HG02840 (cell line): ENCODE results near the gene ARF5.
"Not testable (repeated sequence)": the region's sequence is repeated elsewhere in the genome, so short reads cannot be mapped to it uniquely, and the experiment has no call there.

Source experiments
- ATAC-seq: cut with Tn5 transposase; IDR thresholded peaks from one replicate; pipeline ENCODE4 v1.9.1; 2021; ENCODE audit warnings: mild to moderate bottlenecking, moderate library complexity, moderate number of reproducible peaks; ENCODE audit not compliant: unreplicated experiment, low FRiP score

ARF5 gene

DNA sequence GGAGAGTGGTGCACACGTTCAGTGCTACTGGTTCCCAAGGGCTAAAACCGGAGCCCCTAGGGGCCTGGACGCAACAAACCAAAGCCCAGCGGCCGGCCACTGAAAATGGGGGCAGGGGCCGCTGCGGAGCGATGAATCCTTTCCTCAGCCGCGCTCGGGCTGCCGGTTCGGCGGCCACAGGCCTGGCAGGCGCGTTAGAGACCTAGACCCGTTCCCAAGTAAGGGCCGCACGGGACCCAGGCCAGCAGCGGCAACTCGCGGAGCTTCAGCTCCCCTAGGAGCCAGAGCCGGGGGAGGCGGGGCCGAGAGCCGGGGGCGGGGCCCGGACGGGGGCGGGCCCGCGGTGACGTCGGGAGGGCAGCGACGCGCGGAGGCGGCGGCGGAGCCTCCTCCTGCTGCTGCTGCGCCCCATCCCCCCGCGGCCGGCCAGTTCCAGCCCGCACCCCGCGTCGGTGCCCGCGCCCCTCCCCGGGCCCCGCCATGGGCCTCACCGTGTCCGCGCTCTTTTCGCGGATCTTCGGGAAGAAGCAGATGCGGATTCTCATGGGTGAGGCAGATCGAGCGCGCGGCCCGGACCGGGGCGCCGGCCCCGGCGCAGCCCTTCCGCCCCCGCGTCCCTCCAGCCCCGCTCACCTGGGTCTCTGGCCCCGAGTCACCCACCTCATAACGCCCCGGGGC lies at the start of gene ARF5:
Gene ARF5 (plus strand): TSS at position 393 of the 678 bp plus-strand sequence. CDS start 88 bp downstream, at position 481.
- peak; percentile 68 for ATAC-seq

DNA sequence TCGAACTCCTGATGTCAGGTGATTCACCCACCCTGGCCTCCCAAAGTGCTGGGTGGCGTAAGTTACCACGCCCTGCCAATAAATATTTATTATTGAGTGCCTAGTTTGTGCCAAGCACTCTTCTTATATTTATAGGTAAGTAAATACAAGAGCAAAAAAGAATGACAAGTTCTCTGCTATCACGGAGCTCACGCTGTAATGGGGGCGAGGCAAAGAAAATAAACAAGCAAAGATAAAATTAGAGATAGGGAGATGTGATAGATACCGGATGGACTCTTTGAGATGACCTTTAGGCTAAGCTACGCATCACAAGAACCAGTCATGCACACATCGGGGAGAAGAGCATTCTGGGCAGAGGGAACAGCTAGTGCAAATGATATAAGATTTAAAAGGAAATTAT lies 49.1 kb upstream of the ARF5 start:
- ATAC-seq = no peak

DNA sequence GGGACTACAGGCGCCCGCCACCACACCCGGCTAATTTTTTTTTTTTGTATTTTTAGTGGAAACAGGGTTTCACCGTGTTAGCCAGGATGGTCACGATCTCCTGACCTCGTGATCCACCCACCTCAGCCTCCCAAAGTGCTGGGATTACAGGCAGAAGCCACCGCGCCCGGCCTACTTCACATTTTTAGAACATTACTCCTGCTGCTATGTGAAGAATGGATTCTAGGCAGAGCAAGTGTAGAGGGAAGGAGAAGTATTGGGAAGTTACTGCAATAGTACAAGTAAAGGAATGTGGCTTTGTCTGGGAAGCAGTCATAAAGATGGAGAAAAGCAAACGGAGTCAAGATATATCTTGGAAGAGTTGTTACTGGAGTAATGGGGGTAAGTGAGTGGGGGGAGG lies 47.8 kb upstream of the ARF5 start:
- not testable (repeated sequence) for ATAC-seq

DNA sequence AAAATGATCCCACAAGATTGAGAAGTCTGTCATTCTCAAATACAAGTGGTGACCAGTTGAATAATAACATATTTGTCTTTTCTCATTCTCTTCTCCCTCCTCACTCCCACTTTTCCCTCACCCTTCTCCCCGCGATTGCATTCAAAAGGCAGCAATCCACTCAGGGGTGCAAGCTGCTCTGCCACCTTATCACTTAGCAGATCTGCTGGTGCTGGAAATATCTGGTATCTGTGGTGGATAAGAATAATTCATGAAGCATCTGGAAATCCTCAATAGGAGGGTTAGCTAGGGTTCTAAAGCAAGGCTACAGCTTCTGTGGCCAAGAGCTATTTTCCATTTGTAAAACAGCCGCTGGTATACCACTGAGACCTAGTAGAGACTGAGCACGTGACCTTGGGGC lies 46.7 kb upstream of the ARF5 start:
- ATAC-seq = no peak

DNA sequence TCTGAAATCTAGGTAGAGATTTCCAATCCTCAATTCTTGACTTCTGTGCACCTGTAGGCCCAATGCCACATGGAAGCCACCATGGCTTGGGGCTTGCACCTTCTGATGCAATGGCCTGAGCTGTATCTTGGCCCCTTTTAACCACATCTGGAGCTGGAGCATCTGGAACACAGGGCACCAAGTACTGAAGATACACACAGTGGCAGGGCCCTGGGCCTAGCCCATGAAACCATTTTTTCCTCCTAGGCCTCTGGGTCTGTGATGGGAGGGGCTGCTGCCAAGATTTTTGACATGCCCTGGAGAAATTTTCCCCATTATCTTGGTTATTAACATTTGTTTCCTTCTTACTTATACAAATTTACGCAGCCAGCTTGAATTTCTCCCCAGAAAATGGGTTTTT lies 41.9 kb upstream of the ARF5 start:
- ATAC-seq = no peak

DNA sequence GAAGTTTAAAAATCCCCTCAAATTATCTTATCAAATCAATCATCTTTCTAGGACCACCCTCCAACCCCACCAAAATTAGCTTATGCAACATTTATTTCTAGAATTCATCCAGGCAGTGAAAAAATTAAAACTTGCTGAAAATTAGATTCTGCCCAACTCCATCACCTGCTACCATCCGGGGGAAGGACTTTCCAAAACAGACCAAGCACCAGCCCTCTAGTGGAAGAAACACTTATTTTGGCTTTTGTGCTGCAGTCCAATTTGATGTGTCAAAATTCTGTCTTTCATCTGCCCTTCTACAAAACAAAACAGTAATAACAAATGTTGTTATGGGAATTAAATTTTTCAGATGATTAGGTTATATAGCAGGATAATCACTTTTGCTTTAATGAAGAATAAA lies 38.0 kb upstream of the ARF5 start:
- ATAC-seq = no peak

DNA sequence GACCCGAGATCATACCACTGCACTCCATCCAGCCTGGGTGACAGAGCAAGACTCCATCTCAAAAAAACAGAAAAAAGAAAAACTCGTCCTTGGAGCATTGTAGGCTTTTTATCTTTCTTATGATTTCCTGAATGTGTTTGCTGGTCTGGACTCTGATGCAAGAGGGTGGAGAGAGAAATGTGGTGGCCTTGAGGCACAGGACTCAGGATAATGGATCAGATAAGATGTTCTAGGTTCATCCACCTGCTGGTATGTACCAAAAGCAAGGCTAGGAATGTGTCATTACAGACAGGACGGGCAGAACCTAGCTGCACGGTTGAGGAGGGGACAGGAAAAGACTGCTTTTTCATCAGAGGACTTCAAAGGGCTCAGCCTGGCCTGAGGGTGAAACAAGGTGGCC lies 36.3 kb upstream of the ARF5 start:
- no peak for ATAC-seq

DNA sequence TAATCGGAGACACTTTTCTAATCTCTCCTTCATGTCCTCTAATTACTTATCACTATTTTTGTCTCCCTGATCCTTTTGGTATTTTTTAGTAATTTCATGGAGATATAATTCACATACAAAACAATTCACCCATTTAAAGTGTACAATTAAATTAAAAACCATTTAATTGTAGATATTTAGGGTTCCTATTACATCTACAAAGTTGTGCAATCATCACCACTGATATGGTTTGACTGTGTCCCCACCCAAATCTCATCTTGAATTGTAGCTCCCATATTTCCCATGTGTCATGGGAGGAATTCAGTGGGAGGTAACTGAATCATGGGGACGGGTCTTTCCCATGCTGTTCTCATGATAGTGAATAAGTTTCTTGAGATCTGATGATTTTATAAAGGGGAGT lies 31.8 kb upstream of the ARF5 start:
- no peak for ATAC-seq

DNA sequence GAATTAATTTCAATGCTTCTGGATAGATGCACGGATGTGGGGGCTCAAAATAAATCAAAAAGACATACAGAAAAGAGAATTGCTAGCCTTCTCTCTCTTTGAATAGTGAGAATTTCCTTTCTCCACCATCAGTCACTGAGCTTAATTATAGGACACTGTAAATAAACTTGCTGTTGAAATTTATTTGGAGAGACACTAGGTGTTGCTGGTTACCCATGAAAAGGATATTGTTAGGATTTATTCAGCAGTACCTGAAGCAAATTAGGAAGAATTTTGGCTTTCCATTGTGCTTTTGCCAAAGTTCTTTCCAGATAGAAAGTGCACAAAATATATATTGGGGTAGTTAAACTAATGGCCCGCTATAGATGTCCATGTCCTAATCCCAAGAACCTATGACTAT lies 30.4 kb upstream of the ARF5 start:
- ATAC-seq = no peak

DNA sequence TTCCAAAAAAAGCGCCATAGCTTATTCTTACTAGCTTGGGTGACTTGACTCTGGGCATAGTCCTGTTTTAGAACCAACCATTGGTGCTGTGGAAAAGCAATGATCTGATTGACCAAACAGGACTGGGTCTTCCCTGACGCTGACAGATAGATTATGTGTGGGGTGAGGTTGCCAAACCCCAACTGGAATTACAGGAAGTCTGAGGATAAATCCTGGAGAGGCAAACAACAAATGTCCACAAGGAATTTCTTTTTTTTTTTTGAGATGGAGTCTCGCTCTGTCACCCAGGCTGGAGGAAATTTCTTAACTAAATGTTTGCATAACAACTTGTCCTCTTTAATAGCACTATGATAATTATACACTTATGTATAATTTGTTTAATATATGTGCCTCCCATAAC lies 22.0 kb upstream of the ARF5 start:
- no peak for ATAC-seq

DNA sequence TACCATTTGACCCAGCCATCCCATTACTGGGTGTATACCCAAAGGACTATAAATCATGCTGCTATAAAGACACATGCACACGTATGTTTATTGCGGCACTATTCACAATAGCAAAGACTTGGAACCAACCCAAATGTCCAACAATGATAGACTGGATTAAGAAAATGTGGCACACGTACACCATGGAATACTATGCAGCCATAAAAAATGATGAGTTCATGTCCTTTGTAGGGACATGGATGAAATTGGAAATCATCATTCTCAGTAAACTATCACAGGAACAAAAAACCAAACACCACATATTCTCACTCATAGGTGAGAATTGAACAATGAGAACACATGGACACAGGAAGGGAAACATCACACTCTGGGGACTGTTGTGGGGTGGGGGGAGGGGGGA lies 20.2 kb upstream of the ARF5 start:
- ATAC-seq = not testable (repeated sequence)

DNA sequence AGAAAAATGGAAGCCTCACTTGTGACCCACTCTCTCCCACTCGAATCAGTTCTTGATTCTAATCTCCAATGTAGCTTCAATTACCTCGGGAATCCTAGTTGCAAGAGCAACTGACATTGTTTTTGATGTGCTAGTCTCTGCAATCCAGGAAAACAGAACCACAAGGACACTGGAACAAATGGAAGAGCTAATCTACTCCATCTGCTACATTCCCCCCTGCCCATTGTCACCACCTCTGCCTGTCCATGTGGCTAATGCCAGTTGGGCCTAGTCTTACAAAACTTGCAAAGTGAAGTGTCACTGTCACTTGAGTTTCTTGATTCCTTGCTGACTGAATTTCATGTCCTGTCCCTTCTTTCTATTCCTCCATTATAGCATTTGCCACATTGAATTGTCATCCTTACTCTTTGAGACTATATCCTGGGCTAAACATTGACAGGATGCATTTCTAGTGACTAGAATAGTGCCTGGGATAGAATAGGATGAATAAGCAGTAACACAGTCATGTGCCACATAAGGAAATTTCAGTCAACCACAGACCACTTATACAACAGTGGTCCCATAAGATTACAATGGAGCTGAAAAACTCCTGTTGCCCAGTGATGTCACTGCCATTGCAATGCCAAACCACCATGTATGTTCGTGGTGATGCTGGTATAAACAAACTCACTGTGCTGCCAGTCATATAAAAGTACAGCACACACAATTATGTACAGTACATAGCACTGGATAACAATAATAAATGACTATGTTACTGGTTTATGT lies 16.3 kb upstream of the ARF5 start:
- ATAC-seq = no peak

DNA sequence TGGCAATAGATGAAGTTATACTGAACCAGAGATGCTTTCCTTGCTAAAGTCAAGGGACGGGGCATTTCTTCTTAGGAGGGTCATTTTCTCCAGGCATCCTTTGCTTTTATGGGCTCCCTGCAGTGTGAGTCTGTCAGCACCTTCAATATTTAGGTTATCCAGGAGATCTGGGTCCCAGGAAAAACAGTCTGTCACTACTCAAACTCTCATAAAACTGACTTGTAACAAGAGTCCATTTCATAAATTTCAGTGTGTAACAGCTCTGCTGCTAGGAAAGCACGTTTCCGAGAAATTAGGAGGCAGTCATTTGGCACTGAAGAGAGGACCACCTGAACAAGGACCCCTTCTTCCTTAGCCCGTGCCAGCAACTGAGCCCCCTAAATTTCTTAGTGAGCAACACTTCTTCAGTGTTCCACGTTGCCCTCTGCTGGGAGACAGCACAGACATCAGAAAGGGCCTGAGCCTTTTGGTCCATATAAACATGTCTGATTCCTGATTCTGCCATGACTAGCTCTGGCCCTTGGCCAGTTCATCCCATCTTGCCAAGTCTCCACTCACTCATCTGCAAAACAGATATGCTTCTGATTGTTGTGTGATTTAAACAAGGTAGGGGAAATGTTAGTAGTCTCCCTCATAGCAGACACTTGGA lies 10.1 kb upstream of the ARF5 start:
- no peak for ATAC-seq

DNA sequence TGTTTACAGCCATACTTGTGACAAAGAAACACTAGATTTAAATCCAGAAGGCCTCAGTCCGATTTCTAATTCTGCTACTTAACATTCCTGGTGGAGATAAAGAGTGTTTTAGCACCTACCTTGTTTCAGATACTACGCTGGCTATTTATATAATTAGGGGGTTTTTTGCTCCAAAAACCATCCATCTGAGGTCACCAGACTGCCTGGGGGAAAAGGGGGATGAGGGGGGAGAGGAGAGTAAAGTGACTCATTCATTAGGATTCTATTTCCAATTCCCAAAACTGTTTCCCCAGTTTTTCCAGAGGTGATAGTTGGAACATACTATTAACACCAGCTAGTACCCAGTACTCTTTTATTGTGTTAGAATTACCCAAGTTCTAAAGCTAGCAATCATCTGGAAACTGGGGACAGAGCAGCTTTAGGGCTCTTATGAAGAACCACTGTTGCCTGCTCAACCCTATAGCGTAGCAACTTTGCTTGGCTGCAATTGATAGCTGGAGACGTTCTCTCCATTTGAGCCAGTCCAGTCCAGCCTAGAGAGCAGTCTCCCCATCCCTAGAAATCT lies 9.4 kb upstream of the ARF5 start:
- no peak for ATAC-seq

DNA sequence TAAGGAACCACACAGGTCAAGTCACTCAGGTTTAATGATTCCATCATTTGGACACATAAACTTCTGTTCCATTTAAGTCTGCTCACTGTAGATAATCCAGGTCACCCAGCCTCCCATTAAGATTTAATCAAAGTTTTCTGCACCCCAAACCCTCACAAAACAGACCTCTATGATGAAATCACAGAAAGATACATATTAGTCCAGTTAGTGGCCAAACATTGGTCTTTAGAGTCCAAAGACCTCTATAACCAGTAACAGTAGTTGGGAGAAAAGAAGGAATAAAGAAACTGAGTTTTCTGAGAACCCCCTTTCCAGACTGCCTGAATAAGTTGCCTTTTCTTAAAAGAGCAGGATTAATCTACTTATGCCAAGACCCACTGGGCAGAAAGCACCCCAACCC lies 7.6 kb upstream of the ARF5 start:
- ATAC-seq = no peak

DNA sequence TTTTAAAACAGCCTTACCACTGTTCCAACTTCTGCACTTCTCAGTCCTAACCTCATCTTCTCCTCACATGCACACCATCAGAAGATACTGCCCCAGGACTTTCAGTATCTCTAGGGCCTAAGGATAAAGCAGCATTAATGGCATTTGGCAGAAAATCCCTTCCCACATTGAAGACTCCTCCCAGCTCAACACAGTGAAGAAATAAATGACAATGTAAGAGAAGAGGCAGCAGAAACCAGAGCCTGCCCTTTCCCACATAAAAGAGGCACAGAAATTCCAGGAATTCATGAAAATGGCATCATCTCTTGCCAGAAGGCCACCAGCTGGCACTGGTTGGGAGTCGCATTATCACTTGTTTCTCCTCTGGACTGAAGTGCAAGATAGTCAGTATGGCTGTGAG lies 6.5 kb upstream of the ARF5 start:
- ATAC-seq = no peak

DNA sequence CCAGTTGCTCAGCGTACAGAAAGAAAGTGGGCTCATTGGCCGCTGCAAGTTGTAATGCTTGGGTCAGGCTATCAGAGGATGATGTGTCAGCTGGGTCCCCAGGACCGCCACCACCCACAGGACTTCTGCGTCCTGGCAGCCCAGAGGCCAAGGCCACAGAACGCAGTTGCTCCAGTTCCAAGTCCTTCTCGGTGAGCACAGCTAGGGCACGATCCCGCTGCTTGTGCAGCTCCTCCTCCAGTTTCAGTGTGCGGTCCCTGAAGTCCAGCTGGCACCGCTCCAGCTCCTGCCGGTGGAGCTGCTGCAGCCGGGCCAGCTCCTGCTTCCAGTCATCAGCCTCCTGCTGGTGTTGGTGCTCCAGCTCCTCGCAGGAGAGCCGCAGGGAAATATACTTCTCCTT lies 5.8 kb upstream of the ARF5 start:
- ATAC-seq = no peak

DNA sequence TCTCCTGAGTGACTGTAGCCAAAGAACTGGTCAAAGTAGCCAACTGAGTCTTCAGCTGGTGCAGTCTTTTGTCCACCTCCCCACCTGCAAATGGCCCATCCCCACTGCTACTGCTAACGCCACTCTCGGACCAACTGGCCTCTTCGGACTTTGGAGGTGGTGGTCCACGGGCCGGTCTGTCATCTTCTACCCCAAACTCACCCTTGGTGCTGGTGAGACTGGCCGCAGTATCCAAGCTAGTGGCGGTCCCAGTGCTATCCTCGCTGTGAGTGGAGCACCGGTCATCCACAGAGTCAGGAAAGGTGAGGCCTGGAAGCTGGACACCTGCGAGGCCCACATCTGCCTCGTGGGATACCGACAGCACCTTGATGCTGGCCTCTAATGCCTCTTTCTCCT lies 3.6 kb upstream of the ARF5 start:
- ATAC-seq = no peak

DNA sequence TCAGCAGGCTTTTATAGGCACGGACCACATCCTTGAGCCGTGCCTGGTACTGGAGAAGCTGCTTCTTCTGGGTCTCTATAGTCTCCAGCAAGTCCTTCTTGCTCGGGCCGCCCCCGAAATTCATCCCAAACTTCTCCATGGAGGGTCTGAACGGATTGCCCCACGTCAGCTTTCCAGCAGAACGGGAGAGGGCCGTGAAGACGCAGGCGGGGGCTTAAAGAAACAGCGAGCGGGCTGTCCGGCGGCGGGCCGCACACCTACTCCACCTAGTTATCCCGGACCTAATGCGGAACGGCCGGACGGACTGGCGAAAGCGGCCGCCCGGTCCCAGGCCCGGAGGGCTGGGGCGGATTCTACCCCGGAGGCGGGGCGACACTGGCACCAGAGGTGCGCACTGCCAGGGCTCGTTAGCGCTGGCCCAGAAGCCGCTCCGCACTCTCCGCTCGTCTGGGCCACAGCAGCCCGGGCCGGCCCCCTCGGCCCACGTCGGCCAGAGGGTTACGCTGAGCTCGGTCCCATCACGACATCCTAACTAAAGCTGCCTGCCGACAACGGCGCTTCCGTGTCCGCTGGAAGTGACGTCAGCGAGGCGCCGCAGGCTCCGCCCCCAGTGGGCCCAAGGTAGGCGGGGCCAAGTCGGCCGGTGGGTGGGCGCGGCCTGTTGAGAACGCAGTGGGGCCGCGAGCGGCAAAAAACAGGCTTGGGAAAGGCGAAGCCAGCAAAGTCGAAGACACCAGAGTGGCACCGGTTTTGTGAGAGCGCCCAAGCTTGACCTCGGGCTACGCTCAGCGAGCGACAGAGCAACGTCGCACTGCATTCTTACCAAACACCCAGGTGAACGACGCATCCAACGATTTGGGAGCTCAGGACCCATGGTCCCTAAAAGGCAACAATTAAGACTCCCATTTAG lies 2.9 kb upstream of the ARF5 start, which contains the start of gene GCC1:
Gene GCC1 (minus strand): TSS at position 553 of the 910 bp plus-strand sequence. CDS start 414 bp downstream, at position 139.
- ATAC-seq = peak; percentile 79

DNA sequence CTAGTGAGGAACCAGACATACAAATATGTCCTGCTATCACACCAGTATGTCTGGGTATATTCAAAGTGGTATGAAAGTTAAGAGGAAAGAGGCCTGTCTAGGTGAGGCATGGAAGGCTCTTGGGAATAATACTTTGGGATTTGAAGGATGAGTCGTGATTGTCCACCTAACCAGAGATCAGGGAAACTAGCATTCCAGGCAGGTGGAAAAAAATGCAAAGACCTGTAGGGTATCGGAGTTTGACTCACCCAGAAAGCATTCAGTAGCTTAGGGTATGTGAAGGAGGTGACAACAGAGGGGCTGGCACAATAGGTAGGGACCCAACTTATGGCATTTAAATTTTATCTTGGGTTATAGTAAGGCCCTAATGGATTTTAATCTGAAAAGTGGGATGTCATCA lies 1.9 kb upstream of the ARF5 start:
- no peak for ATAC-seq
